22Rv1 (cell line): Measurements from ENCODE around the gene UBE3B.

Experiments used
- H3K27ac ChIP-seq: fragments of 450-650 bp; 2 replicates; pipeline ENCODE4 v1.5.1; 2017
- ZFX ChIP-seq: fragments of 450-650 bp; IDR thresholded peaks from 2 replicates; pipeline ENCODE4 v1.6.1; 2017; ENCODE audit warnings: antibody characterized with exemption, borderline replicate concordance
- TF ChIP-seq, protein P1 (sequence below): fragments of 450-650 bp; IDR thresholded peaks from 2 replicates; pipeline ENCODE4 v1.5.1; 2017; ENCODE audit warnings: mild to moderate bottlenecking

The UBE3B gene

DNA sequence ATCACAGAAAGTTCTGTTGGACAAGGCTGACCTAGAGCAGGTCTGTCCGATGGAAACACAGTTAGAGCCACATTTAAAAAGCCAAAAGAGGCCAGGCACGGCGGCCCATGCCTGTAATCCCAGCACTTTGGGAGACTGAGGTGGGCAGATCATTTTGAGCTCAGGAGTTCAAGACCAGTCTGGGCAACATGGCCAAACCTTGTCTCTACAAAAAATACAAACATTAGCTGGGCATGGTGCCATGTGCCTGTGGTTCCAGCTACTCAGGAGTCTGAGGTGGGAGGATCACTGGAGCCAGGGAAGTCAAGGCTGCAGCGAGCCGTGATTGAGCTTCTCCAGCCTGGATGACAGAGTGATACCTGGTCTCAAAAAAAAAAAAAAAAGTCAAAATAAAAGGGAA lies 14.9 kb downstream of the UBE3B start:
- TF ChIP-seq, protein P1, sequence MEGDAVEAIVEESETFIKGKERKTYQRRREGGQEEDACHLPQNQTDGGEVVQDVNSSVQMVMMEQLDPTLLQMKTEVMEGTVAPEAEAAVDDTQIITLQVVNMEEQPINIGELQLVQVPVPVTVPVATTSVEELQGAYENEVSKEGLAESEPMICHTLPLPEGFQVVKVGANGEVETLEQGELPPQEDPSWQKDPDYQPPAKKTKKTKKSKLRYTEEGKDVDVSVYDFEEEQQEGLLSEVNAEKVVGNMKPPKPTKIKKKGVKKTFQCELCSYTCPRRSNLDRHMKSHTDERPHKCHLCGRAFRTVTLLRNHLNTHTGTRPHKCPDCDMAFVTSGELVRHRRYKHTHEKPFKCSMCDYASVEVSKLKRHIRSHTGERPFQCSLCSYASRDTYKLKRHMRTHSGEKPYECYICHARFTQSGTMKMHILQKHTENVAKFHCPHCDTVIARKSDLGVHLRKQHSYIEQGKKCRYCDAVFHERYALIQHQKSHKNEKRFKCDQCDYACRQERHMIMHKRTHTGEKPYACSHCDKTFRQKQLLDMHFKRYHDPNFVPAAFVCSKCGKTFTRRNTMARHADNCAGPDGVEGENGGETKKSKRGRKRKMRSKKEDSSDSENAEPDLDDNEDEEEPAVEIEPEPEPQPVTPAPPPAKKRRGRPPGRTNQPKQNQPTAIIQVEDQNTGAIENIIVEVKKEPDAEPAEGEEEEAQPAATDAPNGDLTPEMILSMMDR, result no peak
- TF ChIP-seq ZFX, result no peak
- H3K27ac ChIP-seq, result no peak overlapping the region

DNA sequence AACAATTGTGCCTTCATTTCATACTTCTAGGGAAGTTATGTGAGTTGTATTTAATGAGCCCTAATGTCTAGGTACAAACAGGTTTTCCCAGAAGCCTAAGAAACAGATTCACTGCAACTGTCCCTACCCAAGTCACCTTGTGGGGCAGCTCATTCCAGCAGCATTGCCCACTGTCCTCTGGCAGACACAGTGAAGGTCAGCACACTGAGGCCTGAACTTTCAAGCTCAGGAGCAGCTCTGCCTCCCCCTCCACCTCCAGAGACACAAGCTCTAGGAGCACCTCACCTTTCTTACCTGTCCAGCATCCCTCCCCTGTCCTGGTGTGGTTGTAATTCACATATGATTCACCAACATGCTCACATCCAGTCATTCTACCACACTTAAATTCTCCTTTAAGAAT lies 15.7 kb downstream of the UBE3B start:
- H3K27ac ChIP-seq, result no peak overlapping the region
- TF ChIP-seq, protein P1, result no peak
- no peak for TF ChIP-seq ZFX

DNA sequence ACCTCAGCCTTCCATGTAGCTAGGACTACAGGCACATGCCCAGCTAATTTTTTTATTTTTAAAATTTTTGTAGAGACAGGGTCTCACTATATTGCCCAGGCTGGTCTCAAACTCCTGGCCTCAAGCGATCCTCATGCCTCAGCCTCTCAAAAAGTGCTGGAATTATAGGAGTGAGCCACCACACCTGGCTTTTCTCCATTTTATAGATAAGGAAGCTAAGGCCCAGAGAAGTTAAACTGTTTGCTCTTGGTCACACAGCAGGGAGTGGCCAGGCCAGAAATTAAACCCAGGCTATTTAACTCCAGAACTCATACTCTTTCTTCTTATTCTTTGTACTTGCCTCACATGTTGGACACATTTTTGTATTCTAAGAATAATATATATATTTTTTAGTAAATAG lies 16.5 kb downstream of the UBE3B start:
- no peak for TF ChIP-seq ZFX
- TF ChIP-seq, protein P1, result no peak
- no peak overlapping the region for H3K27ac ChIP-seq

DNA sequence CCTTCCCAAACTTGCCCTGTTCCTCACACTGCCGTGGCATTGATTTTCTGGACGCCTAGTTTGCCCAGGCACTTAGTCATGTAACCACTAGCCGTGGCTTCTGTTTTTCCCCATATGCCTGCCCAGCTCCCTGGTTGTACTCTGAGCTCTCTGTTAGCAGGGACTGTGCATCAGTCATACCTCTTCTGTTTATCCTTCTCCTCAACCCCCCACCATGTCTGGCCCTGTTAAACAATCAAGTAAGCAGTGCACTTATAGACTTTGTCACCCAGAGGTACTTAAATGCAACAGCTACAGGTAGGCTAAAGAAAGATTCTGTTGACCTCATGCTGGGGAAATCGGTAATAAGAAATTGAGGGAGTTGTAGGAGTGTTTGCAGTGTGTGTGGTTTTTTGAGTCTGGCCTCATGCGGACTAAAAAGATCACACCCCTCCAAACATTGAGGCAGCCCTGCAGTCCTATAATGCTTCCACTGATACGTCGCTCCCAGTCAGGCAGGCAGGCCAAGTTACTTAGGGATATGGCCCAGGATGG lies 17.0 kb downstream of the UBE3B start:
- no peak overlapping the region for H3K27ac ChIP-seq
- no peak for TF ChIP-seq ZFX
- TF ChIP-seq, protein P1, result no peak

DNA sequence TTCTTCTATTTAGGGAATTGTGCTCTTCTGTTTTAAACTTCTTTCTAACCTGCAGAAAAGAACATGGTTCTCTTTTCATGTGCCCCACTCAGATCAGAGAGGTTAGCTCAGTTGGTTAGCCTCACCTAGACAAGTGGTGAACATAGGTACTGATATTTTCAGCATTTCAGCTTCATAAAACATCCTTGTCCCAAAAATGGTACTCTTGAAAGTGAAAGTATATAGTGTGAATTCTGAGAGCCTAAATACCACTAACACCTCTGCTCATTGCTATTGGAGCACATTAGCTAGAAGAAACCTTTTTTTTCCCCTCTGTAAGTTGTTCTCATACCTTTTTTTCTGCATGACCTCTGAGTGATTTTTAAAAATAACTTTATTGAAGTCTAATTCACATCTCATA lies 17.6 kb downstream of the UBE3B start:
- TF ChIP-seq, protein P1, result no peak
- no peak for TF ChIP-seq ZFX
- no peak overlapping the region for H3K27ac ChIP-seq

DNA sequence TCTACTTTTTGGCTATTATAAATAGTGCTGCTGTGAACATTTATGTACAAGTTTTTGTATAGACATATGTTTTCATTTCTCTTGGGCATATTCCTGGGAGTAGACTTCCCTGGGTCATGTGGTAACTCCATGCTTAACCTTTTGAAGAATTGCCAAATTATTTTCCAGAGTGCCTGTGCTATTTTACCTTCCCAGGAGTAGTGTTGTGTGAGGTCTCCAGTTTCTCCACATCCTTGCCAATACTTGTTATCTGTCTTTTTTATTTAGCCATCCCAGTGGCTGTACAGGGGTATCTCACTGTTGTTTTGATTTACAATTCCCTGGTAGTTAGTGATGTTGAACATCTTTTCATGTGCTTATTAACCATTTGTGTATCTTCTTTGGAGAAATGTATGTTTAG lies 18.9 kb downstream of the UBE3B start:
- TF ChIP-seq, protein P1, result no peak

DNA sequence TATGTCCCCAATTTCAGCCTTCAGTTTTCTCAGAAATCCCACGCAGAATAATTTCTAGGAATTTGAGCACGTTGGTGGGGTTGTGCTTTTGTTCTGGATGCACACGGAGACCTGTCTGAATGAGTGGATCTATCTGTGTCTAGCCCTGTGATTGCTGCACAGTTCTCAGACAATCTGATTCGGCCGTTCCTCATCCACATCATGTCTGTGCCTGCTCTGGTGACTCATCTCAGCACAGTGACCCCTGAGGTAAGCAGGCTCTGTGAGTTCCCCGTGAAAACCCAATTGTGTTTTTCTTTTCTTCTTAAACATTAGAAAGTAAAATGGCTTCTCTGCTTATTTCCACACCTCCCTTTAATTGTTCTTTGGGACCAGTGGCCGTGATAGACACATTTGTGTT lies 20.2 kb downstream of the UBE3B start:
- TF ChIP-seq, protein P1, result no peak
- no peak for TF ChIP-seq ZFX
- no peak overlapping the region for H3K27ac ChIP-seq

More for the DNA sequence above, 18.9 kb downstream of the UBE3B start:
- H3K27ac ChIP-seq, result no peak overlapping the region
